ENCODE results near the gene PDZD2. TPM values are rescaled to one million over a fixed set of nuclear protein-coding genes. Genes with fewer than 3 reads are reported as not detected.
"Not testable (repeated sequence)": the region's sequence is repeated elsewhere in the genome, so short reads cannot be mapped to it uniquely, and the experiment has no call there.

The PDZD2 gene
- total and polyA plus RNA-seq, 3 donors from 2014 or later = 47.3 to 89.1 (median 83.9) TPM

- Histone ChIP-seq H3K27me3 (no peaks in the 10 kb centered on the region), H3K4me3 (no peak overlapping the region), H3K27ac (no peak overlapping the region), H3K9me3 (no peaks in the 10 kb centered on the region), H3K4me1 (no peaks in the 10 kb centered on the region), H3K36me3 (ENCODE audit: low read depth, missing control alignments) (no peaks in the 10 kb centered on the region)
- no peak for DNase-seq
- TF ChIP-seq, protein P1, sequence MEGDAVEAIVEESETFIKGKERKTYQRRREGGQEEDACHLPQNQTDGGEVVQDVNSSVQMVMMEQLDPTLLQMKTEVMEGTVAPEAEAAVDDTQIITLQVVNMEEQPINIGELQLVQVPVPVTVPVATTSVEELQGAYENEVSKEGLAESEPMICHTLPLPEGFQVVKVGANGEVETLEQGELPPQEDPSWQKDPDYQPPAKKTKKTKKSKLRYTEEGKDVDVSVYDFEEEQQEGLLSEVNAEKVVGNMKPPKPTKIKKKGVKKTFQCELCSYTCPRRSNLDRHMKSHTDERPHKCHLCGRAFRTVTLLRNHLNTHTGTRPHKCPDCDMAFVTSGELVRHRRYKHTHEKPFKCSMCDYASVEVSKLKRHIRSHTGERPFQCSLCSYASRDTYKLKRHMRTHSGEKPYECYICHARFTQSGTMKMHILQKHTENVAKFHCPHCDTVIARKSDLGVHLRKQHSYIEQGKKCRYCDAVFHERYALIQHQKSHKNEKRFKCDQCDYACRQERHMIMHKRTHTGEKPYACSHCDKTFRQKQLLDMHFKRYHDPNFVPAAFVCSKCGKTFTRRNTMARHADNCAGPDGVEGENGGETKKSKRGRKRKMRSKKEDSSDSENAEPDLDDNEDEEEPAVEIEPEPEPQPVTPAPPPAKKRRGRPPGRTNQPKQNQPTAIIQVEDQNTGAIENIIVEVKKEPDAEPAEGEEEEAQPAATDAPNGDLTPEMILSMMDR (IDR thresholded peaks at IDR 0.05) = no peak
- TF ChIP-seq POLR2A (IDR thresholded peaks at IDR 0.05) = no peak
- 97 to 99% methylated on average over 8 of the region's 8 CpGs for WGBS, 2 donors
- intact Hi-C loops (cut with DNase I; ENCODE audit: low total_unique reads) = no loop called here
These were observed 118.9 kb downstream of the PDZD2 start for GRCh38 chr5:31757806-31758205.

DNA sequence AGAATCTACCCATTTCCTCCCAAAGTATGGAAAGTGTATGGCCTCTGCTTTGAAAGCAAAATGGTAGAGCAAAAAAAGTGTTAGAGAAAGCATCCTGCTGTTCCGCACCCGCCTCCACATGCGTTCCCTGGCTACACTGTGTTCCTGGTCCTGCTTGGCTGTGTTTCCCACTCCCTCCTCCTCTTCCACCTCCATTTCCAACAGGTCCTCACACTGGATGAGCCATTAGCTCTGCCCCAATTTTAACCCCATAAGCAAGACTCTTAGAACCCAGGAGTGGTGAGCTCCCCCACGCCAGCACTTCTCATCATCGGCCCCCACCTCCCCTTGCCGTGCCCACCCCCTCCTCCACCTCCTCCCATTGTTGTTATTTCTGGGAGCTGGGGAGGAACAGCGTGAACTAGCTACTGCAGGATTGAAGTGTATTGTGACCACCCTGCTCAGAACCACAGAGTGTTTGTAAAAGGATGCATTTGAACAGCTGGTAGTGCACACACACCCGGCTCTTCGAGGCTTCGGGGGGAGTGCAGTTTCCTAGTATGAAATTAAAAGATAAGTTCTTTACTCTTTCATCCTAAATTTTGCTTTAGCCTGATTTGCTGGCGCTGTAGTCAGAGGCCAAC is 120.0 kb downstream of the PDZD2 start:
- no peaks in the 10 kb centered on the region for H3K9me3 ChIP-seq
- peak; percentile 34 for DNase-seq
- H3K4me3 ChIP-seq = no peak overlapping the region
- no peaks in the 10 kb centered on the region for H3K36me3 ChIP-seq (ENCODE audit: low read depth, missing control alignments)
- H3K27ac ChIP-seq = no peak overlapping the region
- H3K4me1 ChIP-seq = no peaks in the 10 kb centered on the region
- WGBS, 2 donors = 48 to 55% methylated on average over 11 of the region's 11 CpGs
- no peaks in the 10 kb centered on the region for H3K27me3 ChIP-seq
- TF ChIP-seq POLR2A (IDR thresholded peaks at IDR 0.05) = no peak
- TF ChIP-seq, protein P1 (IDR thresholded peaks at IDR 0.05) = no peak
- intact Hi-C loops (cut with DNase I; ENCODE audit: low total_unique reads) = no loop called here

DNA sequence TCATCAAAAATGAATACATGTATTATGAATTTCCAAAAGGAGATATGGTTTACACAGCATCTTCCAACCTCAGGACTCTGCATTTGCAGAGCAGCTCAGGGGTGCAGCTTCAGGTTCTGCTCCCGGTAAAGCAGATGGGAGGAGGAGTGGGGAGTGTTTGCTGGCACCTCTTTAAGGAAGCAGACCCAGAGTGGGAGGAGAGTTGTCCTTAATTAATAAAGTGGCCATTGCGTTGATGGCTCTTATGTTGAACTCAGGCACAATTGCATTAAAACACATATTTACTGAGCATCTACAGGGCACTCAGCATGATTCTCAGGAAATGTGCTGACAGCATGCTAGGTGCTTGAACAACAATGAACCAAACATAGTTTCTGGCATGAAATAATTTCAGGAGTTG is 121.0 kb downstream of the PDZD2 start:
- no peak for DNase-seq
- no peaks in the 10 kb centered on the region for H3K27me3 ChIP-seq
- no peaks in the 10 kb centered on the region for H3K9me3 ChIP-seq

DNA sequence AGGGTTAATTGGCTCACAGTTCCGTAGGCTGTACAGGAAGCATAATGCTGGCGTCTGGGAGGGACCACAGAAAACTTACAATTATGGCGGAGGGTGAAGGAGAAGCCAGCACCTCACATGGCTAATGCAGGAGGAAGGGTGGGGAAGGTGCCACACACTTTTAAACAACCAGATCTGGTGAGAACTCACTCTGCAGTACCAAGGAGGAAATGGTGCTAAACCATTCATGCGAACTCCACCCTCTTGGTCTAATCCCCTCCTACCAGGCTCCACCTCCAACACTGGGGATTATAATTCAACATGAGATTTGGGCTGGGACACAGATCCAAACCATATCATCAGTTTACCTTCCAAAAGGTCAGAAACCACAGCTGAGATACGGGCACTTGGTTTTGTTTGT is 122.9 kb downstream of the PDZD2 start:
- no peak overlapping the region for H3K27ac ChIP-seq
- H3K4me1 ChIP-seq = no peaks in the 10 kb centered on the region
- no peaks in the 10 kb centered on the region for H3K36me3 ChIP-seq (ENCODE audit: low read depth, missing control alignments)
- no peak for TF ChIP-seq POLR2A (IDR thresholded peaks at IDR 0.05)
- TF ChIP-seq, protein P1 (IDR thresholded peaks at IDR 0.05) = no peak
- H3K4me3 ChIP-seq = no peak overlapping the region
- intact Hi-C loops (cut with DNase I; ENCODE audit: low total_unique reads) = no loop called here
- no peaks in the 10 kb centered on the region for H3K27me3 ChIP-seq
- DNase-seq = no peak
- WGBS, 2 donors = 73 to 89% methylated on average over 5 of the region's 5 CpGs
- H3K9me3 ChIP-seq = no peaks in the 10 kb centered on the region

More for the DNA sequence above, 121.0 kb downstream of the PDZD2 start:
- no peaks in the 10 kb centered on the region for H3K4me1 ChIP-seq
- 61 to 76% methylated on average over 2 of the region's 2 CpGs for WGBS, 2 donors
- H3K36me3 ChIP-seq (ENCODE audit: low read depth, missing control alignments) = no peaks in the 10 kb centered on the region
- TF ChIP-seq POLR2A (IDR thresholded peaks at IDR 0.05) = no peak
- TF ChIP-seq, protein P1 (IDR thresholded peaks at IDR 0.05) = no peak
- H3K27ac ChIP-seq = no peak overlapping the region
- H3K4me3 ChIP-seq = no peak overlapping the region
- intact Hi-C loops (cut with DNase I; ENCODE audit: low total_unique reads) = no loop called here

GRCh38 chr5:31763424-31763823 is 124.5 kb downstream of the PDZD2 start:
- intact Hi-C loops (cut with DNase I; ENCODE audit: low total_unique reads) = no loop called here
- Histone ChIP-seq H3K27me3 (no peaks in the 10 kb centered on the region), H3K4me1 (no peaks in the 10 kb centered on the region), H3K27ac (no peak overlapping the region), H3K36me3 (ENCODE audit: low read depth, missing control alignments) (no peaks in the 10 kb centered on the region), H3K9me3 (no peaks in the 10 kb centered on the region), H3K4me3 (no peak overlapping the region)
- no peak for TF ChIP-seq POLR2A (IDR thresholded peaks at IDR 0.05)
- TF ChIP-seq, protein P1 (IDR thresholded peaks at IDR 0.05) = no peak
- 90 to 95% methylated on average over 6 of the region's 6 CpGs for WGBS, 2 donors
- no peak for DNase-seq

DNA sequence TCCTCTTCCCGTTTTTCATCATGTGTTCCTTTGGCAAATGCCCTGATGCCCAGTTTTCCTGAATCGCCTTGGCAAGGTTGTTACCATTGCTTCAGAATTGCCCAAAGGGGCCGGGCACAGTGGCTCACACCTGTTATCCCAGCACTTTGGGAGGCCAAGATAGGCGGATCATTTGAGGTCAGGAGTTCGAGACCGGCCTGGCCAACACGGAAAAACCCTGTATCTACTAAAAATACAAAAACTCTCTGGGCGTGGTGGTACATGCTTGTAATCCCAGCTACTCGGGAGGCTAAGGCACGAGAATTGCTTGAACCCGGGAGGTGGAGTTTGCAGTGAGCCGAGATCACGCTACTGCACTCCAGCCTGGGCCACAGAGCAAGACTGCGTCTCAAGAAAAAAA is 125.8 kb downstream of the PDZD2 start:
- DNase-seq; H3K4me3 ChIP-seq; H3K27ac ChIP-seq; intact Hi-C loops (cut with DNase I; ENCODE audit: low total_unique reads); H3K4me1 ChIP-seq; H3K9me3 ChIP-seq; H3K27me3 ChIP-seq; H3K36me3 ChIP-seq (ENCODE audit: low read depth, missing control alignments): not testable (repeated sequence)
- WGBS, 2 donors = 87 to 89% methylated on average over 14 of the region's 14 CpGs

Measured in testis (tissue), 3 donors.